IPS-NIHi11 (cell line): ENCODE measurements around the gene SH2D1B.

Experiments
- DNase-seq: peaks from one replicate; pipeline ENCODE4 v3.0.0; 2012; ENCODE audit warnings: mixed read lengths, low spot score

The SH2D1B gene

GRCh38 chr1:162381941-162382750 lies 29.8 kb downstream of the SH2D1B start:
- DNase-seq, result no peak

GRCh38 chr1:162381383-162381782 lies 30.6 kb downstream of the SH2D1B start, which contains the start of gene C1orf226:
TSS of gene C1orf226 (plus strand) at chr1:162381728. CDS start at chr1:162381902, 174 bp downstream.
- no peak for DNase-seq

- no peak for DNase-seq
Measured at GRCh38 chr1:162380061-162380846, 31.7 kb downstream of the SH2D1B start.

GRCh38 chr1:162376691-162377090 lies 35.2 kb downstream of the SH2D1B start, which contains the start of gene SPATA46:
TSS of gene SPATA46 (minus strand) at chr1:162376854. CDS start at chr1:162376790, 64 bp downstream.
- no peak for DNase-seq

GRCh38 chr1:162375463-162375862 lies 36.5 kb downstream of the SH2D1B start:
- no peak for DNase-seq

- DNase-seq, result no peak
Measured at GRCh38 chr1:162374406-162374805, 37.5 kb downstream of the SH2D1B start.

- no peak for DNase-seq
Measured at GRCh38 chr1:162373541-162374260, 38.2 kb downstream of the SH2D1B start.

GRCh38 chr1:162373072-162373427 lies 38.9 kb downstream of the SH2D1B start:
- DNase-seq, result no peak

GRCh38 chr1:162372159-162373071 lies 39.5 kb downstream of the SH2D1B start:
- DNase-seq, result no peak

- no peak for DNase-seq
Measured at GRCh38 chr1:162371611-162372010, 40.3 kb downstream of the SH2D1B start.

GRCh38 chr1:162370721-162371120 lies 41.2 kb downstream of the SH2D1B start:
- DNase-seq, result no peak

- DNase-seq, result no peak
Measured at GRCh38 chr1:162370161-162370560, 41.8 kb downstream of the SH2D1B start.

GRCh38 chr1:162369571-162369970 lies 42.4 kb downstream of the SH2D1B start:
- no peak for DNase-seq

- no peak for DNase-seq
Measured at GRCh38 chr1:162368451-162368850, 43.5 kb downstream of the SH2D1B start.

GRCh38 chr1:162367772-162368171 lies 44.2 kb downstream of the SH2D1B start:
- no peak for DNase-seq

- DNase-seq, result no peak
Measured at GRCh38 chr1:162367073-162367472, 44.9 kb downstream of the SH2D1B start.

GRCh38 chr1:162366671-162367070 lies 45.3 kb downstream of the SH2D1B start:
- DNase-seq, result no peak

- no peak for DNase-seq
Measured at GRCh38 chr1:162366149-162366548, 45.8 kb downstream of the SH2D1B start.

- no peak for DNase-seq
Measured at GRCh38 chr1:162365284-162366020, 46.5 kb downstream of the SH2D1B start.

- DNase-seq, result no peak
Measured at GRCh38 chr1:162364498-162364897, 47.4 kb downstream of the SH2D1B start.

- no peak for DNase-seq
Measured at GRCh38 chr1:162363823-162364222, 48.1 kb downstream of the SH2D1B start.
